ENCODE results near the gene PTPA. TPM values are rescaled to one million over a fixed set of nuclear protein-coding genes. Genes with fewer than 3 reads are reported as not detected.

Gene PTPA
- total RNA-seq, 1 experiment from 2014 or later, result 122 TPM

GRCh38 chr9:129081388-129081904, 29.8 kb upstream of the PTPA start:
- DNase-seq (ENCODE audit: low read depth), result peak; percentile 14

- no peak for DNase-seq (ENCODE audit: low read depth)
These were observed 27.1 kb upstream of the PTPA start for GRCh38 chr9:129084087-129084486.

- DNase-seq (ENCODE audit: low read depth), result no peak
These were observed 22.0 kb upstream of the PTPA start for GRCh38 chr9:129089246-129089645.

- no peak for DNase-seq (ENCODE audit: low read depth)
These were observed 17.4 kb upstream of the PTPA start for GRCh38 chr9:129093602-129094386.

GRCh38 chr9:129094387-129095169, 16.6 kb upstream of the PTPA start:
- no peak for DNase-seq (ENCODE audit: low read depth)

- DNase-seq (ENCODE audit: low read depth), result no peak
These were observed 16.0 kb upstream of the PTPA start for GRCh38 chr9:129095170-129095667.

- DNase-seq (ENCODE audit: low read depth), result no peak
These were observed 15.3 kb upstream of the PTPA start for GRCh38 chr9:129095908-129096307.

- no peak for DNase-seq (ENCODE audit: low read depth)
These were observed 13.4 kb upstream of the PTPA start for GRCh38 chr9:129097671-129098306.

- no peak for DNase-seq (ENCODE audit: low read depth)
These were observed 12.9 kb upstream of the PTPA start for GRCh38 chr9:129098328-129098727.

GRCh38 chr9:129100383-129101169, 10.6 kb upstream of the PTPA start:
- DNase-seq (ENCODE audit: low read depth), result no peak

GRCh38 chr9:129101279-129101678, 9.9 kb upstream of the PTPA start:
- no peak for DNase-seq (ENCODE audit: low read depth)

GRCh38 chr9:129102095-129102525, 9.1 kb upstream of the PTPA start:
- DNase-seq (ENCODE audit: low read depth), result no peak

- peak; percentile 39 for DNase-seq (ENCODE audit: low read depth)
These were observed 8.2 kb upstream of the PTPA start for GRCh38 chr9:129102791-129103594.

GRCh38 chr9:129103595-129103965, 7.6 kb upstream of the PTPA start:
- no peak for DNase-seq (ENCODE audit: low read depth)

GRCh38 chr9:129104051-129104450, 7.2 kb upstream of the PTPA start:
- DNase-seq (ENCODE audit: low read depth), result no peak

GRCh38 chr9:129105857-129106694, 5.1 kb upstream of the PTPA start:
- DNase-seq (ENCODE audit: low read depth), result no peak

- DNase-seq (ENCODE audit: low read depth), result no peak
These were observed 3.6 kb upstream of the PTPA start for GRCh38 chr9:129107651-129108050.

GRCh38 chr9:129108083-129108804, 3.0 kb upstream of the PTPA start:
- no peak for DNase-seq (ENCODE audit: low read depth)

Measured in LHCN-M2 (cell line).